HL-60 (cell line): Measurements from ENCODE around the gene PACSIN1.

Source experiments
- GABPA ChIP-seq: IDR thresholded peaks from 2 replicates; pipeline ENCODE4 v1.6.1; 2012; ENCODE audit warnings: low read depth
- POLR2AphosphoS5 ChIP-seq: IDR thresholded peaks from 2 replicates; pipeline ENCODE4 v1.6.1; 2012; ENCODE audit warnings: low read depth
- SPI1 ChIP-seq: IDR thresholded peaks from 2 replicates; pipeline ENCODE4 v1.6.1; 2012; ENCODE audit warnings: low read depth, mild to moderate bottlenecking, borderline replicate concordance
- TF ChIP-seq, protein P1 (sequence below): IDR thresholded peaks from one replicate; pipeline ENCODE4 v1.5.1; 2011; ENCODE audit warnings: low read length, control low read depth, inconsistent platforms; ENCODE audit not compliant: insufficient read depth
- TF ChIP-seq, protein P2 (sequence below): IDR thresholded peaks from 2 replicates; pipeline ENCODE4 v1.6.1; 2012; ENCODE audit warnings: low read depth; ENCODE audit not compliant: insufficient replicate concordance

DNA sequence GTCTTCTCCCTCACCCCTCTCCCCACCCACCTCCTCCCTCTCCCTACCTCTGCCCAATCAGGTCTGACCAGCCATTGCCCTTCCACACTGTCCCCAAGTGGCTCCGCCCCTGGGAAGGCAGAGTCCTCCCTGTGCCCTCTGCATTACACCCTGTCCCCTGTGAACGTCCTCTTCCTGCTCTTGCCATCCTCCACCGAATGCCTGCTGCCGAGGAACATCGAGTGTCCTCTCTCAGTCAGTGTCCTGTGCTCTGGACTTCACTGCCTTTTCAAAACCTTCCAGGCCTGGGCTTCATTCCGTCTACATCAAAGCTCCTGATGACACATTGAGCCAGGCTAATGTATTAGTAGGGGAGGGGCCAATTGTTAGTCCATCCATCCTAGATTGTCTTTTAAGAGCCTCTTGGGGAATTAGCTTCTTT is 3.3 kb upstream of the PACSIN1 start:
- TF ChIP-seq POLR2AphosphoS5 = no peak
- TF ChIP-seq, protein P1, sequence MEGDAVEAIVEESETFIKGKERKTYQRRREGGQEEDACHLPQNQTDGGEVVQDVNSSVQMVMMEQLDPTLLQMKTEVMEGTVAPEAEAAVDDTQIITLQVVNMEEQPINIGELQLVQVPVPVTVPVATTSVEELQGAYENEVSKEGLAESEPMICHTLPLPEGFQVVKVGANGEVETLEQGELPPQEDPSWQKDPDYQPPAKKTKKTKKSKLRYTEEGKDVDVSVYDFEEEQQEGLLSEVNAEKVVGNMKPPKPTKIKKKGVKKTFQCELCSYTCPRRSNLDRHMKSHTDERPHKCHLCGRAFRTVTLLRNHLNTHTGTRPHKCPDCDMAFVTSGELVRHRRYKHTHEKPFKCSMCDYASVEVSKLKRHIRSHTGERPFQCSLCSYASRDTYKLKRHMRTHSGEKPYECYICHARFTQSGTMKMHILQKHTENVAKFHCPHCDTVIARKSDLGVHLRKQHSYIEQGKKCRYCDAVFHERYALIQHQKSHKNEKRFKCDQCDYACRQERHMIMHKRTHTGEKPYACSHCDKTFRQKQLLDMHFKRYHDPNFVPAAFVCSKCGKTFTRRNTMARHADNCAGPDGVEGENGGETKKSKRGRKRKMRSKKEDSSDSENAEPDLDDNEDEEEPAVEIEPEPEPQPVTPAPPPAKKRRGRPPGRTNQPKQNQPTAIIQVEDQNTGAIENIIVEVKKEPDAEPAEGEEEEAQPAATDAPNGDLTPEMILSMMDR = no peak
- TF ChIP-seq, protein P2, sequence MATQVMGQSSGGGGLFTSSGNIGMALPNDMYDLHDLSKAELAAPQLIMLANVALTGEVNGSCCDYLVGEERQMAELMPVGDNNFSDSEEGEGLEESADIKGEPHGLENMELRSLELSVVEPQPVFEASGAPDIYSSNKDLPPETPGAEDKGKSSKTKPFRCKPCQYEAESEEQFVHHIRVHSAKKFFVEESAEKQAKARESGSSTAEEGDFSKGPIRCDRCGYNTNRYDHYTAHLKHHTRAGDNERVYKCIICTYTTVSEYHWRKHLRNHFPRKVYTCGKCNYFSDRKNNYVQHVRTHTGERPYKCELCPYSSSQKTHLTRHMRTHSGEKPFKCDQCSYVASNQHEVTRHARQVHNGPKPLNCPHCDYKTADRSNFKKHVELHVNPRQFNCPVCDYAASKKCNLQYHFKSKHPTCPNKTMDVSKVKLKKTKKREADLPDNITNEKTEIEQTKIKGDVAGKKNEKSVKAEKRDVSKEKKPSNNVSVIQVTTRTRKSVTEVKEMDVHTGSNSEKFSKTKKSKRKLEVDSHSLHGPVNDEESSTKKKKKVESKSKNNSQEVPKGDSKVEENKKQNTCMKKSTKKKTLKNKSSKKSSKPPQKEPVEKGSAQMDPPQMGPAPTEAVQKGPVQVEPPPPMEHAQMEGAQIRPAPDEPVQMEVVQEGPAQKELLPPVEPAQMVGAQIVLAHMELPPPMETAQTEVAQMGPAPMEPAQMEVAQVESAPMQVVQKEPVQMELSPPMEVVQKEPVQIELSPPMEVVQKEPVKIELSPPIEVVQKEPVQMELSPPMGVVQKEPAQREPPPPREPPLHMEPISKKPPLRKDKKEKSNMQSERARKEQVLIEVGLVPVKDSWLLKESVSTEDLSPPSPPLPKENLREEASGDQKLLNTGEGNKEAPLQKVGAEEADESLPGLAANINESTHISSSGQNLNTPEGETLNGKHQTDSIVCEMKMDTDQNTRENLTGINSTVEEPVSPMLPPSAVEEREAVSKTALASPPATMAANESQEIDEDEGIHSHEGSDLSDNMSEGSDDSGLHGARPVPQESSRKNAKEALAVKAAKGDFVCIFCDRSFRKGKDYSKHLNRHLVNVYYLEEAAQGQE = no peak
- no peak for TF ChIP-seq GABPA
- TF ChIP-seq SPI1 = no peak
